PC-9 (cell line): ENCODE data around the gene ENTREP3. TPM values are rescaled to one million over a fixed set of nuclear protein-coding genes. Genes with fewer than 3 reads are reported as not detected.
A peak's percentile ranks its signal among the peaks of the same experiment; 100 is the strongest.

Experiments
- Bru-seq: library from RNA; stranded (reverse); fragments of 400-500 nt; gene quantifications from one replicate; lab custom pipeline; 2021; lab: Mats Ljungman, UMichigan
- BruChase-seq, 2 experiments: library from RNA; stranded (reverse); fragments of 400-500 nt; gene quantifications; one replicate each; lab custom pipeline; 2021; lab: Mats Ljungman, UMichigan
- BruUV-seq: library from RNA; stranded (reverse); fragments of 400-500 nt; replicated peaks from 2 replicates; lab custom pipeline; 2021; lab: Mats Ljungman, UMichigan
- CTCF ChIA-PET: fragments of 300-600 bp; sonication (Branson Sonifier 250); formaldehyde crosslinking; loops from one replicate; lab custom pipeline; 2022; ENCODE audit warnings: antibody characterized with exemption; lab: Charles Lee
- POLR2A ChIA-PET: fragments of 300-600 bp; sonication (Branson Sonifier 250); formaldehyde crosslinking; loops from one replicate; lab custom pipeline; 2022; ENCODE audit warnings: antibody characterized with exemption; ENCODE audit not compliant: unreplicated experiment; lab: Charles Lee
- DNase-seq, 2 experiments: peaks; one replicate each; pipeline versions ENCODE4 v3.0.0 to v3.0.0-alpha.2; 2015 to 2022; ENCODE audit warnings: mixed read lengths in 1 of 2
- H2AFZ ChIP-seq: fragments of 200-600 bp; sonication (generic); 2 replicates; pipeline ENCODE4 v1.8.1; 2017; ENCODE audit warnings: antibody characterized with exemption
- H3F3A ChIP-seq: fragments of 200-600 bp; sonication (generic); 2 replicates; pipeline ENCODE4 v1.8.1; 2017; ENCODE audit warnings: antibody characterized with exemption, mild to moderate bottlenecking, low read depth; ENCODE audit not compliant: insufficient read depth
- H3K27ac ChIP-seq: fragments of 200-600 bp; sonication (generic); 2 replicates; pipeline ENCODE4 v1.6.1; 2016; ENCODE audit warnings: mixed run types
- H3K27me3 ChIP-seq: fragments of 200-600 bp; sonication (generic); 2 replicates; pipeline ENCODE4 v1.6.1; 2016; ENCODE audit warnings: low read depth, mixed run types; ENCODE audit not compliant: insufficient read depth
- H3K36me3 ChIP-seq: fragments of 200-600 bp; sonication (generic); 2 replicates; pipeline ENCODE4 v1.6.1; 2016; ENCODE audit warnings: low read depth, mixed run types
- H3K4me1 ChIP-seq: fragments of 200-600 bp; sonication (generic); replicated peaks from 2 replicates; pipeline ENCODE4 v1.6.1; 2016; ENCODE audit warnings: mixed run types; ENCODE audit not compliant: insufficient read depth
- H3K4me2 ChIP-seq: fragments of 200-600 bp; sonication (generic); 2 replicates; pipeline ENCODE4 v1.6.1; 2017; ENCODE audit warnings: mixed run types
- H3K4me3 ChIP-seq: fragments of 200-600 bp; sonication (generic); 2 replicates; pipeline ENCODE4 v1.6.1; 2016; ENCODE audit warnings: mixed run types
- H3K79me2 ChIP-seq: fragments of 200-600 bp; sonication (generic); 2 replicates; pipeline ENCODE4 v1.6.1; 2017; ENCODE audit warnings: low read depth, mixed run types
- H3K9me2 ChIP-seq: fragments of 200-600 bp; sonication (generic); 2 replicates; pipeline ENCODE4 v1.8.1; 2017; ENCODE audit warnings: mild to moderate bottlenecking; ENCODE audit not compliant: insufficient read depth
- H3K9me3 ChIP-seq: fragments of 200-600 bp; sonication (generic); 2 replicates; pipeline ENCODE4 v1.8.1; 2016; ENCODE audit warnings: low read depth; ENCODE audit not compliant: insufficient read depth
- H4K20me1 ChIP-seq: fragments of 200-600 bp; sonication (generic); 2 replicates; pipeline ENCODE4 v1.8.1; 2017; ENCODE audit not compliant: insufficient read depth
- CTCF ChIP-seq: fragments of 200-600 bp; sonication (generic); conservative IDR thresholded peaks from 2 replicates; pipeline ENCODE4 v1.6.1; 2017; ENCODE audit warnings: mixed run types, antibody characterized with exemption, mild to moderate bottlenecking, moderate library complexity
- EZH2 ChIP-seq: fragments of 200-600 bp; sonication (generic); IDR thresholded peaks from 2 replicates; pipeline ENCODE4 v1.8.0; 2017; ENCODE audit warnings: antibody characterized with exemption, low read depth
- intact Hi-C: fragments of 100-400 bp; cut with micrococcal nuclease; formaldehyde crosslinking; loops from one replicate; pipeline ENCODE4 v1.10.0; 2022; ENCODE audit not compliant: unreplicated experiment
- long read RNA-seq: library from polyadenylated mRNA; stranded (forward); transcript quantifications from one replicate; pipeline ENCODE4 v2.0.0, GENCODE V29; 2022
- total RNA-seq: library from RNA; stranded (reverse); gene quantifications from 2 replicates; pipeline ENCODE4 v1.2.3, GENCODE V29; 2021

ENTREP3 gene
- 56.9 and 60.8 TPM in 2 replicates for total RNA-seq
- Bru-seq, nascent RNA = percentile 41 among the genes with signal in this experiment
- BruChase-seq, experiment 1, labeled RNA remaining after a 2-hour chase = percentile 49 among the genes with signal in this experiment
- BruChase-seq, experiment 2, labeled RNA remaining after a 6-hour chase = percentile 70 among the genes with signal in this experiment
- long read RNA-seq, partial matches to known transcripts = 9 of 20 reads
- long read RNA-seq, other reads (novel, unspliced or antisense) = 6 of 20 reads

- Histone ChIP-seq H3K79me2 (peaks cover 18% of the 10 kb centered on the region), H3F3A (peaks cover 23% of the 10 kb centered on the region; the same call in 1 of the 2 replicates), H3K36me3 (peaks cover 5% of the 10 kb centered on the region; the same call in 1 of the 2 replicates), H2AFZ (peak within 1 kb of the TSS; percentile 91), H3K4me2 (peak within 1 kb of the TSS; percentile 97), H3K4me1 (peaks cover 15% of the 10 kb centered on the region), H4K20me1 (no peaks in the 10 kb centered on the region), H3K27ac (no peak within 1 kb of the TSS), H3K9me2 (no peaks in the 10 kb centered on the region), H3K9me3 (no peaks in the 10 kb centered on the region), H3K4me3 (peak within 1 kb of the TSS; percentile 81), H3K27me3 (no peaks in the 10 kb centered on the region)
- TF ChIP-seq CTCF (no peak), EZH2 (no peak)
- intact Hi-C loops = loop anchor here (10.0 kb wide), 1 partner anchor 249 kb away; no protein-coding TSS in a partner anchor
- ChIA-PET CTCF (interaction anchor here (0.6 to 0.7 kb wide), 2 partner anchors 62 to 929 kb away, joined by 3 to 5 read pairs; no protein-coding TSS in a partner anchor), POLR2A (interaction anchor here (0.6 kb wide), 1 partner anchor 613 kb away, joined by 6 read pairs; no protein-coding TSS in a partner anchor)
- DNase-seq = peak; percentile 52 to 76
- no TSS peak for BruUV-seq
These were observed at the start of gene ENTREP3 for GRCh38 chr1:155255243-155256007. Gene ENTREP3 (minus strand): TSS chr1:155255483. CDS start chr1:155254877, 606 bp downstream.

- Histone ChIP-seq H3K9me2 (0 out of 2 replicates have a peak, but pooled peaks cover 6% of the 10 kb centered on the region), H4K20me1 (no peaks in the 10 kb centered on the region), H3K4me2 (no peak overlapping the region), H3K27me3 (no peaks in the 10 kb centered on the region), H3K9me3 (no peaks in the 10 kb centered on the region), H3K4me3 (no peak overlapping the region), H3K27ac (no peak overlapping the region), H2AFZ (no peak overlapping the region), H3F3A (peaks cover 16% of the 10 kb centered on the region), H3K79me2 (peaks cover 9% of the 10 kb centered on the region), H3K4me1 (peaks cover 8% of the 10 kb centered on the region; the same call in 1 of the 2 replicates), H3K36me3 (no peaks in the 10 kb centered on the region)
- TF ChIP-seq CTCF = no peak
- TF ChIP-seq EZH2 = no peak
- intact Hi-C loops = loop anchor here (5.0 kb wide), 1 partner anchor 42 kb away; the partner anchor contains the start of gene SCAMP3
- BruUV-seq = no TSS peak
- ChIA-PET CTCF (no interaction called here), POLR2A (interaction anchor here (0.6 kb wide), 1 partner anchor 64 kb away, joined by 4 read pairs; a partner anchor contains a TSS)
- DNase-seq = no peak
These were observed 49.3 kb upstream of the ENTREP3 start for GRCh38 chr1:155304558-155305063.

- ChIA-PET CTCF (no interaction called here), POLR2A (interaction anchor here (0.6 kb wide), 1 partner anchor 812 kb away, joined by 3 read pairs; no protein-coding TSS in a partner anchor)
- Histone ChIP-seq H3K9me2 (no peaks in the 10 kb centered on the region), H3K9me3 (no peaks in the 10 kb centered on the region), H3K4me2 (no peak within 1 kb of the TSS), H4K20me1 (no peaks in the 10 kb centered on the region), H3K36me3 (no peaks in the 10 kb centered on the region), H3K4me3 (no peak within 1 kb of the TSS), H2AFZ (no peak within 1 kb of the TSS), H3K27ac (no peak within 1 kb of the TSS), H3K79me2 (no peaks in the 10 kb centered on the region), H3K27me3 (no peaks in the 10 kb centered on the region), H3F3A (no peaks in the 10 kb centered on the region), H3K4me1 (no peaks in the 10 kb centered on the region)
- intact Hi-C loops = no loop called here
- no peak for DNase-seq
- BruUV-seq = no TSS peak
- no peak for TF ChIP-seq CTCF
- TF ChIP-seq EZH2 = no peak
These were observed 46.1 kb upstream of the ENTREP3 start, which contains the start of gene PKLR for GRCh38 chr1:155301342-155301841. Gene PKLR (minus strand): TSS chr1:155301438. CDS start chr1:155301395, 43 bp downstream.
